ENCODE measurements around the gene MAOB.

The MAOB gene

DNA sequence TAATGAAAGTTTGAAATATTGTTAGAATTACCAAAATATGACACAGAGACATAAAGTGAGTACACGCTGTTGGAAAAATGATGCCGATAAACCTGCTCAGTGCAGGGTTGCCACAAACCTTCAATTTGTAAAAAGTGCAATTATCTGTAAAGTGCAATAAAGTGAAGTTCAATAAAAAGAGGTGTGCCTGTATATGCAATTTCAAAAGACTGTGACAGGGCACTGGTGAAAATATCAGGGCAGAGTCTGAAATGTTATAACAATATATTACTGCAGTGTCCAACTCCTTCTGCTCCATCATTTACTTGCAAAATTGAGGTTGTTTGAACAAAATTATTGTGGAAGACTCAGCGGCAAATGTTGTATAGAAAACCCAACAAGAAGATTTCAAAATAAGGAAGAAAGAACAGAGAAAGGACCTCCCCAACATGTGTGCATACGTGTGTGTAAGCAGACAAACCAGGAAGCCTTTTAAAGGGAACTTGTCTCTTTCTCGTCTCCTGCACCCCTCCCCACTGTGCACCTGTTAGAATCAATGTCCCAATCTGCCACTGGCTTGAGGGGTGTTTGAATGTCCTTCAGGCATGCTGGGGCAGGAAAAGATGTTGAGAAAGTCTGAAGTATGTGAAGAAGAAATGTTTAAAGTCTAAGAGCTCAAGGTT is 96.2 kb downstream of the MAOB start:
- H3K9me3 ChIP-seq (ENCODE audit: insufficient read depth, low read depth, low read length), result no peaks in the 10 kb centered on the region
- H3K27me3 ChIP-seq (ENCODE audit: insufficient read depth, low read length, poor library complexity, severe bottlenecking), result no peaks in the 10 kb centered on the region
- no peak overlapping the region for H3K4me2 ChIP-seq (ENCODE audit: low read depth, low read length, poor library complexity, severe bottlenecking)
- no peak for TF ChIP-seq EZH2phosphoT487 (IDR thresholded peaks at IDR 0.05; ENCODE audit: borderline replicate concordance)
- TF ChIP-seq, protein P1, sequence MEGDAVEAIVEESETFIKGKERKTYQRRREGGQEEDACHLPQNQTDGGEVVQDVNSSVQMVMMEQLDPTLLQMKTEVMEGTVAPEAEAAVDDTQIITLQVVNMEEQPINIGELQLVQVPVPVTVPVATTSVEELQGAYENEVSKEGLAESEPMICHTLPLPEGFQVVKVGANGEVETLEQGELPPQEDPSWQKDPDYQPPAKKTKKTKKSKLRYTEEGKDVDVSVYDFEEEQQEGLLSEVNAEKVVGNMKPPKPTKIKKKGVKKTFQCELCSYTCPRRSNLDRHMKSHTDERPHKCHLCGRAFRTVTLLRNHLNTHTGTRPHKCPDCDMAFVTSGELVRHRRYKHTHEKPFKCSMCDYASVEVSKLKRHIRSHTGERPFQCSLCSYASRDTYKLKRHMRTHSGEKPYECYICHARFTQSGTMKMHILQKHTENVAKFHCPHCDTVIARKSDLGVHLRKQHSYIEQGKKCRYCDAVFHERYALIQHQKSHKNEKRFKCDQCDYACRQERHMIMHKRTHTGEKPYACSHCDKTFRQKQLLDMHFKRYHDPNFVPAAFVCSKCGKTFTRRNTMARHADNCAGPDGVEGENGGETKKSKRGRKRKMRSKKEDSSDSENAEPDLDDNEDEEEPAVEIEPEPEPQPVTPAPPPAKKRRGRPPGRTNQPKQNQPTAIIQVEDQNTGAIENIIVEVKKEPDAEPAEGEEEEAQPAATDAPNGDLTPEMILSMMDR (conservative IDR thresholded peaks at IDR 0.05; ENCODE audit: low read length), result no peak
- no peak overlapping the region for H2AFZ ChIP-seq (ENCODE audit: low read length)
- no peaks in the 10 kb centered on the region for H3K79me2 ChIP-seq (ENCODE audit: insufficient read depth, low read length)
- H3F3A ChIP-seq (ENCODE audit: low read depth), result no peaks in the 10 kb centered on the region
- H4K20me1 ChIP-seq (ENCODE audit: insufficient read depth, low read length, poor library complexity, severe bottlenecking), result no peaks in the 10 kb centered on the region
- no peak overlapping the region for H3K4me3 ChIP-seq (ENCODE audit: low read length, poor library complexity, severe bottlenecking)
- H3K9ac ChIP-seq (ENCODE audit: low read depth, low read length, poor library complexity, severe bottlenecking), result no peak overlapping the region
- H3K9me2 ChIP-seq (replicated peaks; ENCODE audit: low read depth, low read length), result no peaks in the 10 kb centered on the region
- H3K4me1 ChIP-seq (ENCODE audit: insufficient read depth, low read length, poor library complexity, severe bottlenecking), result no peaks in the 10 kb centered on the region
- no peaks in the 10 kb centered on the region for H3K36me3 ChIP-seq (ENCODE audit: insufficient read depth, low read length)

GRCh38 chrX:43758044-43758443 is 124.2 kb downstream of the MAOB start:
- Histone ChIP-seq H3K9me2 (replicated peaks; ENCODE audit: low read depth, low read length) (no peaks in the 10 kb centered on the region), H3K4me2 (ENCODE audit: low read depth, low read length, poor library complexity, severe bottlenecking) (no peak overlapping the region)
- TF ChIP-seq EZH2phosphoT487 (IDR thresholded peaks at IDR 0.05; ENCODE audit: borderline replicate concordance), result no peak
- TF ChIP-seq, protein P1 (conservative IDR thresholded peaks at IDR 0.05; ENCODE audit: low read length), result no peak

GRCh38 chrX:43756076-43756475 is 126.2 kb downstream of the MAOB start:
- Histone ChIP-seq H3K9me3 (ENCODE audit: insufficient read depth, low read depth, low read length) (no peaks in the 10 kb centered on the region), H3K9me2 (replicated peaks; ENCODE audit: low read depth, low read length) (no peaks in the 10 kb centered on the region), H3K9ac (ENCODE audit: low read depth, low read length, poor library complexity, severe bottlenecking) (no peak overlapping the region), H3K4me3 (ENCODE audit: low read length, poor library complexity, severe bottlenecking) (no peak overlapping the region), H3F3A (ENCODE audit: low read depth) (no peaks in the 10 kb centered on the region), H3K27me3 (ENCODE audit: insufficient read depth, low read length, poor library complexity, severe bottlenecking) (no peaks in the 10 kb centered on the region), H3K4me2 (ENCODE audit: low read depth, low read length, poor library complexity, severe bottlenecking) (no peak overlapping the region), H3K79me2 (ENCODE audit: insufficient read depth, low read length) (no peaks in the 10 kb centered on the region), H3K4me1 (ENCODE audit: insufficient read depth, low read length, poor library complexity, severe bottlenecking) (no peaks in the 10 kb centered on the region), H4K20me1 (ENCODE audit: insufficient read depth, low read length, poor library complexity, severe bottlenecking) (no peaks in the 10 kb centered on the region), H2AFZ (ENCODE audit: low read length) (no peak overlapping the region), H3K36me3 (ENCODE audit: insufficient read depth, low read length) (no peaks in the 10 kb centered on the region)
- TF ChIP-seq, protein P1 (conservative IDR thresholded peaks at IDR 0.05; ENCODE audit: low read length), result no peak
- TF ChIP-seq EZH2phosphoT487 (IDR thresholded peaks at IDR 0.05; ENCODE audit: borderline replicate concordance), result no peak

More at GRCh38 chrX:43758044-43758443, 124.2 kb downstream of the MAOB start:
- no peaks in the 10 kb centered on the region for H3K4me1 ChIP-seq (ENCODE audit: insufficient read depth, low read length, poor library complexity, severe bottlenecking)
- no peak overlapping the region for H2AFZ ChIP-seq (ENCODE audit: low read length)
- H3K9ac ChIP-seq (ENCODE audit: low read depth, low read length, poor library complexity, severe bottlenecking), result no peak overlapping the region
- H3K9me3 ChIP-seq (ENCODE audit: insufficient read depth, low read depth, low read length), result no peaks in the 10 kb centered on the region
- H3K79me2 ChIP-seq (ENCODE audit: insufficient read depth, low read length), result no peaks in the 10 kb centered on the region
- no peaks in the 10 kb centered on the region for H3K27me3 ChIP-seq (ENCODE audit: insufficient read depth, low read length, poor library complexity, severe bottlenecking)
- H3F3A ChIP-seq (ENCODE audit: low read depth), result no peaks in the 10 kb centered on the region
- H3K36me3 ChIP-seq (ENCODE audit: insufficient read depth, low read length), result no peaks in the 10 kb centered on the region
- no peaks in the 10 kb centered on the region for H4K20me1 ChIP-seq (ENCODE audit: insufficient read depth, low read length, poor library complexity, severe bottlenecking)
- no peak overlapping the region for H3K4me3 ChIP-seq (ENCODE audit: low read length, poor library complexity, severe bottlenecking)

Measured in Loucy (cell line).